Neural cell (in vitro differentiated cells): ENCODE measurements around the gene MYO1D. TPM values are rescaled to one million over a fixed set of nuclear protein-coding genes. Genes with fewer than 3 reads are reported as not detected.
A peak's percentile ranks its signal among the peaks of the same experiment; 100 is the strongest.

Experiments
- H2AFZ ChIP-seq: fragments of 200-600, 300-800 bp; sonication (generic), shearing (Covaris generic); 2 replicates; pipeline ENCODE4 v1.6.0; 2014; ENCODE audit warnings: low read depth, mild to moderate bottlenecking, antibody characterized with exemption, low read length, moderate library complexity
- H3F3A ChIP-seq: fragments of 200-600 bp; shearing (Covaris generic); 2 replicates; pipeline ENCODE4 v1.6.1; 2016; ENCODE audit warnings: mild to moderate bottlenecking, moderate library complexity, mixed read lengths, antibody characterized with exemption, low read length; ENCODE audit not compliant: insufficient read depth, poor library complexity, severe bottlenecking
- H3K27ac ChIP-seq: fragments of 200-600, 300-800 bp; sonication (generic), shearing (Covaris generic); 2 replicates; pipeline ENCODE4 v1.5.1; 2014; ENCODE audit warnings: mild to moderate bottlenecking, low read length, moderate library complexity
- H3K27me3 ChIP-seq: fragments of 300-800, 200-600 bp; sonication (generic), shearing (Covaris generic); 2 replicates; pipeline ENCODE4 v1.6.0; 2014; ENCODE audit warnings: mild to moderate bottlenecking, low read depth, low read length, moderate library complexity; ENCODE audit not compliant: insufficient read depth
- H3K36me3 ChIP-seq: fragments of 300-800, 200-600 bp; sonication (generic), shearing (Covaris generic); 2 replicates; pipeline ENCODE4 v1.5.1; 2014; ENCODE audit warnings: mild to moderate bottlenecking, antibody characterized with exemption, low read length, moderate library complexity; ENCODE audit not compliant: insufficient read depth
- H3K4me2 ChIP-seq: fragments of 300-800, 200-600 bp; sonication (generic), shearing (Covaris generic); 2 replicates; pipeline ENCODE4 v1.6.0; 2014; ENCODE audit warnings: mild to moderate bottlenecking, low read length
- H3K4me3 ChIP-seq: fragments of 300-800, 200-600 bp; sonication (generic), shearing (Covaris generic); 2 replicates; pipeline ENCODE4 v1.5.1; 2014; ENCODE audit warnings: mild to moderate bottlenecking, low read length, moderate library complexity
- H3K79me2 ChIP-seq: fragments of 200-600 bp; shearing (Covaris generic); replicated peaks from 2 replicates; pipeline ENCODE4 v1.6.0; 2014; ENCODE audit warnings: mild to moderate bottlenecking, low read length, moderate library complexity; ENCODE audit not compliant: insufficient read depth
- H3K9ac ChIP-seq: fragments of 300-800, 200-600 bp; sonication (generic), shearing (Covaris generic); 2 replicates; pipeline ENCODE4 v1.6.1; 2016; ENCODE audit warnings: mild to moderate bottlenecking, low read length, mixed read lengths
- H3K9me2 ChIP-seq: fragments of 200-600 bp; shearing (Covaris generic); 2 replicates; pipeline ENCODE4 v1.6.1; 2016; ENCODE audit warnings: mild to moderate bottlenecking, low read length, mixed read lengths; ENCODE audit not compliant: insufficient read depth
- H3K9me3 ChIP-seq: fragments of 200-600, 300-800 bp; sonication (generic), shearing (Covaris generic); 2 replicates; pipeline ENCODE4 v1.6.1; 2016; ENCODE audit warnings: mild to moderate bottlenecking, mixed run types, low read length, moderate library complexity, mixed read lengths
- H4K20me1 ChIP-seq: fragments of 200-600 bp; shearing (Covaris generic); 2 replicates; pipeline ENCODE4 v1.6.1; 2016; ENCODE audit warnings: mild to moderate bottlenecking, mixed run types; ENCODE audit not compliant: insufficient read depth
- EP300 ChIP-seq: fragments of 450-650 bp; conservative IDR thresholded peaks from 2 replicates; pipeline ENCODE4 v1.6.1; 2014; ENCODE audit warnings: antibody characterized with exemption, mild to moderate bottlenecking, moderate library complexity; ENCODE audit not compliant: poor library complexity, severe bottlenecking
- EZH2 ChIP-seq: fragments of 200-600, 300-800 bp; shearing (Covaris generic), sonication (generic); IDR thresholded peaks from 2 replicates; pipeline ENCODE4 v1.6.1; 2014; ENCODE audit warnings: antibody characterized with exemption, low read length, borderline replicate concordance, mild to moderate bottlenecking; ENCODE audit not compliant: insufficient read depth, poor library complexity, severe bottlenecking
- MXI1 ChIP-seq: fragments of 450-650 bp; conservative IDR thresholded peaks from 2 replicates; pipeline ENCODE4 v1.6.1; 2014; ENCODE audit warnings: antibody characterized with exemption, mild to moderate bottlenecking; ENCODE audit not compliant: poor library complexity, severe bottlenecking
- POLR2AphosphoS5 ChIP-seq: IDR thresholded peaks from 2 replicates; pipeline ENCODE4 v1.6.1; 2012
- RAD21 ChIP-seq: fragments of 450-650 bp; conservative IDR thresholded peaks from 2 replicates; pipeline ENCODE4 v1.6.1; 2014; ENCODE audit warnings: antibody characterized with exemption, mild to moderate bottlenecking, moderate library complexity
- SMC3 ChIP-seq: fragments of 450-650 bp; conservative IDR thresholded peaks from 2 replicates; pipeline ENCODE4 v1.6.1; 2014; ENCODE audit warnings: antibody characterized with exemption, mild to moderate bottlenecking, moderate library complexity; ENCODE audit not compliant: poor library complexity
- TAF1 ChIP-seq: IDR thresholded peaks from 2 replicates; pipeline ENCODE4 v1.6.1; 2012; ENCODE audit warnings: low read depth
- polyA plus RNA-seq: library from polyadenylated mRNA; depleted of rRNA; stranded (reverse); fragments of >200 nt; gene quantifications from 2 replicates; pipeline ENCODE4 v1.2.3, GENCODE V29; 2014
- TF ChIP-seq, protein P1 (sequence below): IDR thresholded peaks from 2 replicates; pipeline ENCODE4 v1.6.1; 2012; ENCODE audit warnings: borderline replicate concordance
- TF ChIP-seq, protein P2 (sequence below): fragments of 450-650 bp; IDR thresholded peaks from 2 replicates; pipeline ENCODE4 v1.5.1; 2014; ENCODE audit warnings: antibody characterized with exemption, mild to moderate bottlenecking, moderate library complexity; ENCODE audit not compliant: poor library complexity, severe bottlenecking

The MYO1D gene
- polyA plus RNA-seq, 1 donor from 2014 or later: 10.7 TPM

DNA sequence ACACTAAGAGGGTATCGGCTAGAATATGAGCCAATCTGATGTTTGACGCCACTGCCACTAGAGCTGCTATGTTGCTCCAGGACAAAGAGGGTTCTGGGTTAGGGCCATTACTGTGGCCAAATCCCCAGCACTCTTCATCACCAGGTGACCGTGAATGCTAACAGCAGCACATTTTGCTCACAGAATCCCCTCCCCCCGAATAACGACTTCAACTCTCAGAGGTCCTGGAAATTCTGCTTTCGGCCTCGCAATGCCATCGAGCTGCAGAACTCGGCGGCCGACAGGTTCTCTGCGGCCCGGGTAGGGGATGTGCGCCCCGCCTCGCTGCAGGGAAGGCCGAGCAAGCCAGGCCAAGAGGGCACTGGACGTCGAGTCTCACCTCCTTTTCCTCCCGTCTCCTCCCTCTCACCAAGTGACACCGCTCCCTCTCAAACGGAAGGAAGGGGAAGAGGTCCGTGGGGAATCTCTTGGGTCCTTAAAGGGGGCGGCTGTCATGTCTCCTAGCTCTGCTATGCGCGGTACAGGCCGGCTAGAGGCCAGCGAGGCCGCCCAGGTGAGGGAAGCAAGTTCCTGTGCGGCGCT is 358.2 kb downstream of the MYO1D start:
- no peak for TF ChIP-seq MXI1
- peak; percentile 1 for TF ChIP-seq TAF1
- peak; percentile 3 for TF ChIP-seq SMC3
- peak overlapping the region; percentile 100 for H3K27ac ChIP-seq
- H3K79me2 ChIP-seq: peaks cover 6% of the 10 kb centered on the region
- H3F3A ChIP-seq: peaks cover 8% of the 10 kb centered on the region
- H3K4me2 ChIP-seq: peak overlapping the region; percentile 85
- H4K20me1 ChIP-seq: no peaks in the 10 kb centered on the region
- H3K4me3 ChIP-seq: peak overlapping the region; percentile 67
- H3K9me3 ChIP-seq: no peaks in the 10 kb centered on the region
- H2AFZ ChIP-seq: peak overlapping the region; percentile 67
- H3K9me2 ChIP-seq: no peaks in the 10 kb centered on the region
- peak overlapping the region; percentile 98 for H3K9ac ChIP-seq
- H3K36me3 ChIP-seq: no peaks in the 10 kb centered on the region
- no peaks in the 10 kb centered on the region for H3K27me3 ChIP-seq

DNA sequence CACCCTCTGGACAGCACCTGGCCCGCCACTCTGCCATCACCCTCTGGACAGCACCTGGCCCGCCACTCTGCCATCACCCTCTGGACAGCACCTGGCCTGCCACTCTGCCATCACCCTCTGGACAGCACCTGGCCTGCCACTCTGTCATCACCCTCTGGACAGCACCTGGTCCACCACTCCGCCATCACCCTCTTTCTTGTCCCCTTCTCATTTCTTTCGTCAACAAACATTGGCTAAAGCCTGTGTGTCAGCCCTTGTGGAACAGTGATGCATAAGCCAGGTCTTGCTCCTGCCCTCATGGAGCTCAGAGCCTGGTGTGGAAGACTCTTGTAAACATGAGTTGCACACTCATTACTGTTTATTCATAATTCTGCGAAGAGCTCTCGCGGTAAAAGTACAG is 358.9 kb downstream of the MYO1D start:
- Histone ChIP-seq H3K4me2 (no peak overlapping the region), H2AFZ (no peak overlapping the region), H3K27ac (peak overlapping the region; percentile 100), H3K9ac (peak overlapping the region; percentile 98), H3K79me2 (peaks cover 6% of the 10 kb centered on the region), H3K27me3 (no peaks in the 10 kb centered on the region), H3K9me2 (no peaks in the 10 kb centered on the region), H3K4me3 (peak overlapping the region; percentile 67), H3K36me3 (no peaks in the 10 kb centered on the region), H4K20me1 (no peaks in the 10 kb centered on the region), H3K9me3 (no peaks in the 10 kb centered on the region), H3F3A (peaks cover 8% of the 10 kb centered on the region)
- TF ChIP-seq RAD21: no peak
- TF ChIP-seq SMC3: no peak
- TF ChIP-seq EP300: no peak
- no peak for TF ChIP-seq EZH2

DNA sequence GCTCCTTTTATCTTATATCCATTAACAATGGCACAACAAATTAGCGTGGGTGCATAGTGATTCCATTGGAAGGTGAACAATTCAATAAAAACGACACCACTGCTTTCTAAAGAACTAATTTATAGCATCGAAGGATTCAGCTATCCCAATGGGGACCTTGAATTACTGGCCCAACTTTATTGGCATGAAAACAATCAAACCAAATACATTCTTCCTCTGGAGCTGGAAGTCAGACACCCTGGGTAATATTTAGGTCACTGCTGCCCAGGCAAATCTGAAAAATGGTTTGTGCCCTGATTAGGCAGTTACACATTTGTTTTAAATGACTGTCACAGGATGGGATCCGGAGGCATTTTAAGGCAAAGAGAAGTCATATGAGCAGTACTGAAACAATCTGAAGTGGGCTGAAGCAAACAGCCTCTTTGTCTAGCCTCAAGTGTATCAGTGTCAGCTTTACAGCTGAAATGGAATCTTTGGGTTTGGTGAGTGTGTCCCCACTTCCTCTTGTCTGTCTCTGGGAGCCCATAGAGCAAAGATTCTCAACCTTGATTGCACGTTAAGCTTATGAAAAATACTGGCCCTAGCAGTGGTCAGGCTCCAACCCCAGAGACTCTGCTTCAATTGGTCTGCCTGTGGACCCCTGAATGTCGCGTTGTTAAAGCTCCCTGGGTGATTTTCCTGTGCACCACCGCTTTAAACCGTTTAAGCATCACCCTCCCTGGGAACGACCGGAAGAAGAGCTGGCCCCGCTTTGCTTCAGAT is 359.8 kb downstream of the MYO1D start:
- peak overlapping the region; percentile 98 for H3K9ac ChIP-seq
- no peak overlapping the region for H3K4me3 ChIP-seq
- H3K36me3 ChIP-seq: no peaks in the 10 kb centered on the region
- H3K79me2 ChIP-seq: peaks cover 6% of the 10 kb centered on the region
- peak overlapping the region; percentile 32 for H3K4me2 ChIP-seq
- H2AFZ ChIP-seq: no peak overlapping the region
- no peaks in the 10 kb centered on the region for H3K9me2 ChIP-seq
- TF ChIP-seq RAD21 (no peak), TAF1 (no peak), MXI1 (no peak), EZH2 (no peak), SMC3 (no peak), EP300 (no peak), POLR2AphosphoS5 (no peak)
- TF ChIP-seq, protein P1, sequence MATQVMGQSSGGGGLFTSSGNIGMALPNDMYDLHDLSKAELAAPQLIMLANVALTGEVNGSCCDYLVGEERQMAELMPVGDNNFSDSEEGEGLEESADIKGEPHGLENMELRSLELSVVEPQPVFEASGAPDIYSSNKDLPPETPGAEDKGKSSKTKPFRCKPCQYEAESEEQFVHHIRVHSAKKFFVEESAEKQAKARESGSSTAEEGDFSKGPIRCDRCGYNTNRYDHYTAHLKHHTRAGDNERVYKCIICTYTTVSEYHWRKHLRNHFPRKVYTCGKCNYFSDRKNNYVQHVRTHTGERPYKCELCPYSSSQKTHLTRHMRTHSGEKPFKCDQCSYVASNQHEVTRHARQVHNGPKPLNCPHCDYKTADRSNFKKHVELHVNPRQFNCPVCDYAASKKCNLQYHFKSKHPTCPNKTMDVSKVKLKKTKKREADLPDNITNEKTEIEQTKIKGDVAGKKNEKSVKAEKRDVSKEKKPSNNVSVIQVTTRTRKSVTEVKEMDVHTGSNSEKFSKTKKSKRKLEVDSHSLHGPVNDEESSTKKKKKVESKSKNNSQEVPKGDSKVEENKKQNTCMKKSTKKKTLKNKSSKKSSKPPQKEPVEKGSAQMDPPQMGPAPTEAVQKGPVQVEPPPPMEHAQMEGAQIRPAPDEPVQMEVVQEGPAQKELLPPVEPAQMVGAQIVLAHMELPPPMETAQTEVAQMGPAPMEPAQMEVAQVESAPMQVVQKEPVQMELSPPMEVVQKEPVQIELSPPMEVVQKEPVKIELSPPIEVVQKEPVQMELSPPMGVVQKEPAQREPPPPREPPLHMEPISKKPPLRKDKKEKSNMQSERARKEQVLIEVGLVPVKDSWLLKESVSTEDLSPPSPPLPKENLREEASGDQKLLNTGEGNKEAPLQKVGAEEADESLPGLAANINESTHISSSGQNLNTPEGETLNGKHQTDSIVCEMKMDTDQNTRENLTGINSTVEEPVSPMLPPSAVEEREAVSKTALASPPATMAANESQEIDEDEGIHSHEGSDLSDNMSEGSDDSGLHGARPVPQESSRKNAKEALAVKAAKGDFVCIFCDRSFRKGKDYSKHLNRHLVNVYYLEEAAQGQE: no peak
- TF ChIP-seq, protein P2, sequence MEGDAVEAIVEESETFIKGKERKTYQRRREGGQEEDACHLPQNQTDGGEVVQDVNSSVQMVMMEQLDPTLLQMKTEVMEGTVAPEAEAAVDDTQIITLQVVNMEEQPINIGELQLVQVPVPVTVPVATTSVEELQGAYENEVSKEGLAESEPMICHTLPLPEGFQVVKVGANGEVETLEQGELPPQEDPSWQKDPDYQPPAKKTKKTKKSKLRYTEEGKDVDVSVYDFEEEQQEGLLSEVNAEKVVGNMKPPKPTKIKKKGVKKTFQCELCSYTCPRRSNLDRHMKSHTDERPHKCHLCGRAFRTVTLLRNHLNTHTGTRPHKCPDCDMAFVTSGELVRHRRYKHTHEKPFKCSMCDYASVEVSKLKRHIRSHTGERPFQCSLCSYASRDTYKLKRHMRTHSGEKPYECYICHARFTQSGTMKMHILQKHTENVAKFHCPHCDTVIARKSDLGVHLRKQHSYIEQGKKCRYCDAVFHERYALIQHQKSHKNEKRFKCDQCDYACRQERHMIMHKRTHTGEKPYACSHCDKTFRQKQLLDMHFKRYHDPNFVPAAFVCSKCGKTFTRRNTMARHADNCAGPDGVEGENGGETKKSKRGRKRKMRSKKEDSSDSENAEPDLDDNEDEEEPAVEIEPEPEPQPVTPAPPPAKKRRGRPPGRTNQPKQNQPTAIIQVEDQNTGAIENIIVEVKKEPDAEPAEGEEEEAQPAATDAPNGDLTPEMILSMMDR: no peak
- H3K9me3 ChIP-seq: no peaks in the 10 kb centered on the region
- no peaks in the 10 kb centered on the region for H4K20me1 ChIP-seq
- peaks cover 8% of the 10 kb centered on the region for H3F3A ChIP-seq
- H3K27me3 ChIP-seq: no peaks in the 10 kb centered on the region
- peak overlapping the region; percentile 100 for H3K27ac ChIP-seq
